Fibroblast of mammary gland (primary cell): ENCODE results near the gene COL28A1.

Source experiments
- DNase-seq: peaks from one replicate; pipeline ENCODE4 v3.0.0-alpha.2; 2010; ENCODE audit warnings: low read depth
- H3K4me3 ChIP-seq: 2 replicates; pipeline ENCODE4 v1.5.1; 2011; ENCODE audit warnings: low read depth, mild to moderate bottlenecking, low read length, moderate library complexity; ENCODE audit not compliant: control insufficient read depth
- TF ChIP-seq, protein P1 (sequence below): conservative IDR thresholded peaks from 2 replicates; pipeline ENCODE4 v1.5.1; 2011; ENCODE audit warnings: low read depth, low read length, inconsistent platforms; ENCODE audit not compliant: control insufficient read depth, insufficient read depth

COL28A1 gene

DNA sequence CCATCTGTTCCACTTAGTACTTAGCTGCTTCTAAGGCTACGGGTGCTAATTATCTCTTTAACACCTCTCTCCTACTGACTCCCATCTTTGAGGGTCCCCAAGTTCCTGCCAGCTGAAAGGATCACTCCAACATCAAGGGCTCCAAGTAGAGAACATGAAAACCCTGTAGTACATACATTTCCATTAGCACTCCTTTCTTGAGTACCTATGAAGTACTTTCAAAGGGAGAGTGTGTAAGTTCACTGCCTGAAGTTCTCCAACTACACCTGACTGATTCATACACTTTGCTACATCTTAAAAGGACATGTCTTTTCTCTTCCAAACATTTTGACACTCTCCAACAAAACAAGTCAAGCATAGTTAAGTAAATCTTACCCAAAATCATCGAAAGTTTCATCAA lies 113.8 kb downstream of the COL28A1 start:
- no peak for DNase-seq
- TF ChIP-seq, protein P1, sequence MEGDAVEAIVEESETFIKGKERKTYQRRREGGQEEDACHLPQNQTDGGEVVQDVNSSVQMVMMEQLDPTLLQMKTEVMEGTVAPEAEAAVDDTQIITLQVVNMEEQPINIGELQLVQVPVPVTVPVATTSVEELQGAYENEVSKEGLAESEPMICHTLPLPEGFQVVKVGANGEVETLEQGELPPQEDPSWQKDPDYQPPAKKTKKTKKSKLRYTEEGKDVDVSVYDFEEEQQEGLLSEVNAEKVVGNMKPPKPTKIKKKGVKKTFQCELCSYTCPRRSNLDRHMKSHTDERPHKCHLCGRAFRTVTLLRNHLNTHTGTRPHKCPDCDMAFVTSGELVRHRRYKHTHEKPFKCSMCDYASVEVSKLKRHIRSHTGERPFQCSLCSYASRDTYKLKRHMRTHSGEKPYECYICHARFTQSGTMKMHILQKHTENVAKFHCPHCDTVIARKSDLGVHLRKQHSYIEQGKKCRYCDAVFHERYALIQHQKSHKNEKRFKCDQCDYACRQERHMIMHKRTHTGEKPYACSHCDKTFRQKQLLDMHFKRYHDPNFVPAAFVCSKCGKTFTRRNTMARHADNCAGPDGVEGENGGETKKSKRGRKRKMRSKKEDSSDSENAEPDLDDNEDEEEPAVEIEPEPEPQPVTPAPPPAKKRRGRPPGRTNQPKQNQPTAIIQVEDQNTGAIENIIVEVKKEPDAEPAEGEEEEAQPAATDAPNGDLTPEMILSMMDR = no peak

DNA sequence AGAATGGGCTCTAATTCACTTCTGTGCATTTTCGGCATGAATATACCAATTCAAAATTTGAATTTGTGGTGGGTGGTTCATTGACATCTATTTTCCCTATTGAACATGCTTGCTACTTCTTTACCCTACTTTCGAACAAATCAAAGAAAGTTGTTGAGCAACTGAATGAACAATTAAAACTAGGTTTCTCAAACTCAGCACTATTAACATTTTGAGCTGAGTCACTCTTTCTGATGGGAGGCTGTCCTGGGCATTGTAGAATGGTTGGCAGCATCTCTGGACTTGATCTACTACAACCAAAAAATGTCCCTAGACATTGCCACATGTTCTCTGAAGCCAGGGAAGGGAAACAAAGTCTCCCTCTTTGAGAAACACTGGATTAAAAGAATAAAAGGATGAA lies 116.7 kb downstream of the COL28A1 start:
- no peak for DNase-seq
- no peak overlapping the region for H3K4me3 ChIP-seq
- TF ChIP-seq, protein P1 = no peak

More for the DNA sequence above, 113.8 kb downstream of the COL28A1 start:
- no peak overlapping the region for H3K4me3 ChIP-seq

DNA sequence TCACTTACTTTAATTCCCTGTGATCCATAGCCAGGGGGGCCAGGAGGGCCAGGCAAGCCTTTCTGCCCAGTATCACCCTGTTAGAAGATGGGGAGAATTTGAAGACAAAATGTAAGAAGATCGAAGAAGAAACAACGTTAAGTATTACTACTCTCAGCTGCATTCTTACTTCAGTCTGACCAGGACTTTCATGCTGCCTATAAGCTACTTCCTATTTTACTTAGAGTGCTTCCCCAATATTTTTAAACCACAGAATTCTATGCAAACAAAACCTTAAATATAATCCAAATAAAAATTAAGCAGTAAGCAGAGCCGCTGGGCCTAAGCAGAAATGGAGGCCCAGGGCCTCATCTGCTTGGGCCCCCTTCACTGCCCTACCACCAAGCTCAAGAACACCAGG lies 117.8 kb downstream of the COL28A1 start:
- TF ChIP-seq, protein P1 = no peak
- no peak overlapping the region for H3K4me3 ChIP-seq
- DNase-seq = no peak

DNA sequence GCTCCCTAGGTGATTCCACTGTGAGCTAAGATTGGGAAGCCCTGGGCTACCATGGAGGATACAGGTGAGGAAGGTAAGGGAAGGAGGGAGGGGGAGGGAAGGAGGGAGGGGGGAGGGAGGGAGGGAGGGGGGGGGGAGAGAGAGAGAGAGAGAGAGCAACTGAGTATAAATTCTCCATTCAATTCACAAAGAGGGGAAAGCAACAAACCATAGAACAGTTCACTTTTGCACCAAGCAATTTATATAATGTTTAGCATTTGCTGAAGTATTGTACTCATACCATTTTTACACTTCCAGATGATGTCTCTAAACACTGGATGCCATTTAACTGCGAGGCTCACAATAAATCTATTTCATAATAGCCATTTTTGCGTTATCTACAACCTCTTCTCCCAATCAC lies 118.3 kb downstream of the COL28A1 start:
- H3K4me3 ChIP-seq = no peak overlapping the region
- TF ChIP-seq, protein P1 = no peak
- no peak for DNase-seq

- no peak for DNase-seq
- no peak overlapping the region for H3K4me3 ChIP-seq
- TF ChIP-seq, protein P1 = no peak
These were observed 119.4 kb downstream of the COL28A1 start for GRCh38 chr7:7416031-7416858.

GRCh38 chr7:7414791-7415603 lies 120.7 kb downstream of the COL28A1 start:
- DNase-seq = no peak
- TF ChIP-seq, protein P1 = no peak
- H3K4me3 ChIP-seq = no peak overlapping the region
